ENCODE measurements around the gene C16orf74. TPM values are rescaled to one million over a fixed set of nuclear protein-coding genes. Genes with fewer than 3 reads are reported as not detected.

The C16orf74 gene
- total and polyA plus RNA-seq, 2 donors = 1.5 to 6.4 TPM

DNA sequence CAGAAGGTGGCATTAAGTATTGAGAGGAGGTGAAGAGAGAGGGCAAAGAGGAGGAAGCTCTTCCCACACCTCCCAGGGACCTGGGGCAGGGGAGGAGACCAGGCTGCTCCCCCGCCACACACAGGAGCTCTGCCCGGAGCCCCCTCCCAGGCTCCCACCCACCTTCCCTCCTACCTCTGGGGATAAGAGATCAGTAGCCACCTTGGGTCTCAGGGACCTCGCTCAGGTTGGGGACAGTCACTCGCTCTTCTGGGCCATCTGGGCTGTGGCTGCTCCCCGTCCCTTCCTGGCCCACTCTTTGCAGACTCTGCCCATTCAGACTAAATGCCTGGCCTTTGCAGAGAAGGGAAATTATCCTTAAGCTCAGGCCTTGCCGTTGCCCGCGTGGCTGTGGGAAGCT is 14.9 kb upstream of the C16orf74 start:
- Histone ChIP-seq H3K9me3 (ENCODE audit: control insufficient read depth in 2 of 2, insufficient read depth in 1 of 2, low read length in 1 of 2) (no peaks in the 10 kb centered on the region), H3K4me1 (ENCODE audit: control insufficient read depth in 2 of 2, insufficient read depth in 2 of 2, low read length in 2 of 2) (no peaks in the 10 kb centered on the region), H3K27me3 (ENCODE audit: control insufficient read depth in 2 of 2, insufficient read depth in 1 of 2, low read length in 1 of 2) (peaks cover 0 to 10% of the 10 kb centered on the region in 2 donors), H3K27ac (ENCODE audit: low read depth in 1 of 2, low read length in 1 of 2) (no peak overlapping the region), H3K36me3 (ENCODE audit: control insufficient read depth in 2 of 2, insufficient read depth in 2 of 2, low read length in 1 of 2) (peaks cover 0 to under 1% of the 10 kb centered on the region in 2 donors), H3K4me3 (ENCODE audit: low read length in 2 of 2) (no peak overlapping the region)
- 82% methylated on average over 8 of the region's 8 CpGs for WGBS
- DNase-seq (ENCODE audit: low read depth in 6 of 9, low spot score in 9 of 9) = no peak

DNA sequence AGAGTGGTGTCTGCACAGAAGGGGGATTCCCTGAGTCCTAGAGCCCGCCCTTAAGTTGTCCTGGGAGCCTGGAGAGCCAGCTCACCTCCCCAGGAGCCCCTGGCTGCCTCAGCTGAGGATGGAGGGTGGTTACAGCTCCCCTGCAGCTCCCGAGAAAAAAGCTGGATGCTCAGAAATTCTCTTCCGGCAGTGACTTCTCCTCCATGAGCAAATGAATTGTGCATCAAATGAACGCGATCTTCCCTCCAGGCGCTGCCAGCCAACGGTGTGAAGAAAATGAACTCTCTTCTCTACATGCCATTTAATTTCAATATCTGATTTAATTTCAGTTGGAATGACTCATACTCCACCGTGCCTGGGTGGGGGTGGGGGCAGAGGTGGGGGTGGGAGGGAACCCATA is 14.3 kb upstream of the C16orf74 start:
- H3K36me3 ChIP-seq (ENCODE audit: control insufficient read depth in 2 of 2, insufficient read depth in 2 of 2, low read length in 1 of 2) = no peaks in the 10 kb centered on the region
- peaks cover 0 to 13% of the 10 kb centered on the region in 2 donors for H3K27me3 ChIP-seq (ENCODE audit: control insufficient read depth in 2 of 2, insufficient read depth in 1 of 2, low read length in 1 of 2)
- 87% methylated on average over 8 of the region's 8 CpGs for WGBS
- no peaks in the 10 kb centered on the region for H3K4me1 ChIP-seq (ENCODE audit: control insufficient read depth in 2 of 2, insufficient read depth in 2 of 2, low read length in 2 of 2)
- no peak overlapping the region for H3K27ac ChIP-seq (ENCODE audit: low read depth in 1 of 2, low read length in 1 of 2)
- no peak overlapping the region for H3K4me3 ChIP-seq (ENCODE audit: low read length in 2 of 2)
- DNase-seq (ENCODE audit: low read depth in 6 of 9, low spot score in 9 of 9) = no peak
- no peaks in the 10 kb centered on the region for H3K9me3 ChIP-seq (ENCODE audit: control insufficient read depth in 2 of 2, insufficient read depth in 1 of 2, low read length in 1 of 2)

DNA sequence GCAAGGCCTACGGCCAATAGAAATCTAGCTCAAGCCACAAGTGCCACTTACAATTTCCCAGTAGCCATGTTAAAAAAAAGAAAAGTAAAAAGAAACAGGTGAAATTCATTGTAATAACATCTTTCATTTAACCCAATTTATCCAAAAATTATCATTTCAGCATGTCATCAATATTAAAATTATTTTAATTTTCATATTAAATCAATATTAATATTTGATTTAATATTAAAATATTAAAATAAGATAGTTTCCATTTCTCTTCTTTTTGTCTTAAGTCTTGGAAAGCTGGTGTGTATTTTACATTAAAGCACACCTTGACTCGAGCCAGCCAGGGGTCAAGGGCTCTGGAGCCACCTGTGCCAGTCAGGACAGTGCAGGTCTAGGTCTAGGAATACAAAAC is 12.7 kb upstream of the C16orf74 start:
- no peak overlapping the region for H3K4me3 ChIP-seq (ENCODE audit: low read length in 2 of 2)

DNA sequence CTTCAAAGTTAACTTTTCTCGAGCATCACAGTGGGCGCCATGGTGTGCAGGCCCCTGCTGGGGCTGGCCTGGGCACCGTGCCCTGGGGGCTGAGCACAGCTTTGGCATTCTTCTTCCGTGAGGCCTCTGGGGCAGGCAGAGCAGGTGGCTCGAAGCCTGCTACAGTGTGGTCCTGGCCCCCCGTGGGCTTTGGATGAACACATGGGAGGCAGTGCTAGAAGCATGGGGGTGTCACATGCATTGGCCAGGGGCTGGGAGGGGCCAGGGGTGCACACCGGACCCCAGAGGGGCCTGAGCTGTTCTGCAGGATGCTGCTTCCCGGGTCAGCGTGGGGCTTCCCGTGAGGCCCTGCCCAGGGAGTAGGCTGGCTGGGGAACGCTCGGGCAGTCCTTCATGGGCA is 12.1 kb upstream of the C16orf74 start:
- 92% methylated on average over 12 of the region's 12 CpGs for WGBS
- DNase-seq (ENCODE audit: low read depth in 6 of 9, low spot score in 9 of 9) = no peak
- H3K4me1 ChIP-seq (ENCODE audit: control insufficient read depth in 2 of 2, insufficient read depth in 2 of 2, low read length in 2 of 2) = peaks cover 0 to 6% of the 10 kb centered on the region in 2 donors

More for the DNA sequence above, 12.7 kb upstream of the C16orf74 start:
- Histone ChIP-seq H3K4me1 (ENCODE audit: control insufficient read depth in 2 of 2, insufficient read depth in 2 of 2, low read length in 2 of 2) (peaks cover 0 to 6% of the 10 kb centered on the region in 2 donors), H3K9me3 (ENCODE audit: control insufficient read depth in 2 of 2, insufficient read depth in 1 of 2, low read length in 1 of 2) (no peaks in the 10 kb centered on the region), H3K27ac (ENCODE audit: low read depth in 1 of 2, low read length in 1 of 2) (no peak overlapping the region), H3K36me3 (ENCODE audit: control insufficient read depth in 2 of 2, insufficient read depth in 2 of 2, low read length in 1 of 2) (no peaks in the 10 kb centered on the region), H3K27me3 (ENCODE audit: control insufficient read depth in 2 of 2, insufficient read depth in 1 of 2, low read length in 1 of 2) (peaks cover 0 to 29% of the 10 kb centered on the region in 2 donors)
- DNase-seq (ENCODE audit: low read depth in 6 of 9, low spot score in 9 of 9) = no peak
- 95% methylated on average over 2 of the region's 2 CpGs for WGBS

DNA sequence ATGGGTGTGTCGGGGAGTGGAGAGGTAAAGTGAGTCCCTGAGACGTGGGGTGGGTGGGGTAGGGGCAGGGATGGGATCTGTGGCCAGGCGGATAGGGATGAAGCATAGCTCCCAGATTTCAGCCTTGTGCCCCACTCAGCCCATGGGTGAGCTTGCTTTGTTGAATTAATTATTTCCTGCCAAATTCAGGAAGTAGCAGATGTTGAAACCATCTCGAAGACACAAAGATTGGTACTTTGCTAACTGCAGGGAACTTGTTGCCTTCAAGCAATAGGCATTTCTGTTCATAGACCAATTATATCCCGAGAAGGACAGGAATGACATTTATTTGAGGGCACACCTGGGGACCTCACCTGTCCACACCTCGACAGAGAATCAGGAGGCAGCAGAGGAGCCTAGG is 11.0 kb upstream of the C16orf74 start:
- DNase-seq (ENCODE audit: low read depth in 6 of 9, low spot score in 9 of 9) = no peak
- Histone ChIP-seq H3K4me3 (ENCODE audit: low read length in 2 of 2) (no peak overlapping the region), H3K27me3 (ENCODE audit: control insufficient read depth in 2 of 2, insufficient read depth in 1 of 2, low read length in 1 of 2) (peaks cover 0 to 30% of the 10 kb centered on the region in 2 donors), H3K27ac (ENCODE audit: low read depth in 1 of 2, low read length in 1 of 2) (no peak overlapping the region), H3K36me3 (ENCODE audit: control insufficient read depth in 2 of 2, insufficient read depth in 2 of 2, low read length in 1 of 2) (no peaks in the 10 kb centered on the region), H3K4me1 (ENCODE audit: control insufficient read depth in 2 of 2, insufficient read depth in 2 of 2, low read length in 2 of 2) (peaks cover 0 to 6% of the 10 kb centered on the region in 2 donors), H3K9me3 (ENCODE audit: control insufficient read depth in 2 of 2, insufficient read depth in 1 of 2, low read length in 1 of 2) (no peaks in the 10 kb centered on the region)
- WGBS = 51% methylated on average over 6 of the region's 6 CpGs

More for the DNA sequence above, 12.1 kb upstream of the C16orf74 start:
- Histone ChIP-seq H3K27me3 (ENCODE audit: control insufficient read depth in 2 of 2, insufficient read depth in 1 of 2, low read length in 1 of 2) (peaks cover 0 to 30% of the 10 kb centered on the region in 2 donors), H3K9me3 (ENCODE audit: control insufficient read depth in 2 of 2, insufficient read depth in 1 of 2, low read length in 1 of 2) (no peaks in the 10 kb centered on the region), H3K27ac (ENCODE audit: low read depth in 1 of 2, low read length in 1 of 2) (no peak overlapping the region), H3K4me3 (ENCODE audit: low read length in 2 of 2) (no peak overlapping the region), H3K36me3 (ENCODE audit: control insufficient read depth in 2 of 2, insufficient read depth in 2 of 2, low read length in 1 of 2) (no peaks in the 10 kb centered on the region)

DNA sequence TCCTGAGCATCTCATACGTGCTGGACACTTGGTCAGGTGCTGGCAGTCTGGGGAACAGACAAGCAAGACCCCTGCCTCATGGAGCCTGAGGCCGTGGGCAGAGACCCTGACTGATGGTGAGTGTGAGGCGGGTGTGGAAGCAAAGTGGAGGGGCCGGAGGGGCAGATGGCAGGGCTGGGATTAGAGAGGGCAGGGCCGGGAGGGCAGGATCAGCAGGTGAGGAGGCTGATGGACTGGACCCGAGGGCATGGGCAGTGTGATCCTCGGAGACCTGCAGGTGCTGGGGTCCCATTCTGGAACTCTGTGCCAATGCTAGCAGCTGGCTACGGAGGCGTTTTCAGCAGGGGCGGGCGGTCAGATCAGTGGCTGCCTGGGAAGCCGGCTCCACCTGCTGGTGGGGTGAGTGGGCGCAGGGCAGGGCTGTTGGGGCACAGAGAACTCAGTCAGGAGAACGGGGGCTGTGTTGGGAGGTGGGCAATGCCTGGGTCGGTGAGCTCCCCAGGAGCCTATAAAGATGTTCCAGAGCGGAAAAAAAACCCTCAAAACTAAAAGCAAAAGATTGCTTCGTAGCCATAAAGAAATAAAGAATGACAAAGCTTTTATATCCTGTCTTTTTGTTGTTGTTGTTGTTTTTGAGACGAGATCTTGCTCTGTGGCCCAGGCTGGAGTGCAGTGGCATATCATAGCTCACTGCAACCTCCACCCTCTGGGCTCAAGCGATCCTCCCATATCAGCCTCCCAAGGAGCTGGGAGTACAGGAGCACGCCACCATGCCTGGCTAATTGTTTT is 8.9 kb upstream of the C16orf74 start:
- Histone ChIP-seq H3K4me1 (ENCODE audit: control insufficient read depth in 2 of 2, insufficient read depth in 2 of 2, low read length in 2 of 2) (peaks cover 0 to 6% of the 10 kb centered on the region in 2 donors), H3K4me3 (ENCODE audit: low read length in 2 of 2) (no peak overlapping the region), H3K9me3 (ENCODE audit: control insufficient read depth in 2 of 2, insufficient read depth in 1 of 2, low read length in 1 of 2) (no peaks in the 10 kb centered on the region), H3K36me3 (ENCODE audit: control insufficient read depth in 2 of 2, insufficient read depth in 2 of 2, low read length in 1 of 2) (no peaks in the 10 kb centered on the region), H3K27me3 (ENCODE audit: control insufficient read depth in 2 of 2, insufficient read depth in 1 of 2, low read length in 1 of 2) (peaks cover 0 to 36% of the 10 kb centered on the region in 2 donors), H3K27ac (ENCODE audit: low read depth in 1 of 2, low read length in 1 of 2) (no peak overlapping the region)
- no peak for DNase-seq (ENCODE audit: low read depth in 6 of 9, low spot score in 9 of 9)
- WGBS = 79% methylated on average over 20 of the region's 20 CpGs

DNA sequence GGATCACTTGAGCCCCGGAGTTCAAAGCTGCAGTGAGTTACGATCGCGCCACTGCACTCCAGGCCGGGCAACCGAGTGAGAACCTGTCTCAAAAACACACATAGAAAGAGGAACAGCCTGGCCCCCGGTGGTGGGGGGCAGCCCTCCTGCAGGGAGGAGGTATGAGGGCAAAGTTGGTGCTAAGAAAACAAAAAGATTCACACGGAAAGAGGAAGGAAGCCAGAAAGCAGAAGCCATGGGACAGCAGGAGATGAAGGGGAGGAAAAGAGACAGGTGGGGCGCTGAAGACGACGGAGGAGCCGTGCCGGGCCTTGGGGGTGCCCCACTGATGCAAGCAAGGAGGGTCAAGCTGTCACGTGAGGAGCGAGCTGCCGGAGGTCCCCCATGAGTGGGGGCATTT is 8.2 kb upstream of the C16orf74 start:
- H3K36me3 ChIP-seq (ENCODE audit: control insufficient read depth in 2 of 2, insufficient read depth in 2 of 2, low read length in 1 of 2) = no peaks in the 10 kb centered on the region
- no peak overlapping the region for H3K4me3 ChIP-seq (ENCODE audit: low read length in 2 of 2)
- no peak overlapping the region for H3K27ac ChIP-seq (ENCODE audit: low read depth in 1 of 2, low read length in 1 of 2)
- H3K4me1 ChIP-seq (ENCODE audit: control insufficient read depth in 2 of 2, insufficient read depth in 2 of 2, low read length in 2 of 2) = peaks cover 0 to 8% of the 10 kb centered on the region in 2 donors
- H3K9me3 ChIP-seq (ENCODE audit: control insufficient read depth in 2 of 2, insufficient read depth in 1 of 2, low read length in 1 of 2) = no peaks in the 10 kb centered on the region
- peaks cover 1 to 42% of the 10 kb centered on the region in 2 donors for H3K27me3 ChIP-seq (ENCODE audit: control insufficient read depth in 2 of 2, insufficient read depth in 1 of 2, low read length in 1 of 2)
- 4% methylated on average over 16 of the region's 16 CpGs for WGBS
- no peak for DNase-seq (ENCODE audit: low read depth in 6 of 9, low spot score in 9 of 9)

DNA sequence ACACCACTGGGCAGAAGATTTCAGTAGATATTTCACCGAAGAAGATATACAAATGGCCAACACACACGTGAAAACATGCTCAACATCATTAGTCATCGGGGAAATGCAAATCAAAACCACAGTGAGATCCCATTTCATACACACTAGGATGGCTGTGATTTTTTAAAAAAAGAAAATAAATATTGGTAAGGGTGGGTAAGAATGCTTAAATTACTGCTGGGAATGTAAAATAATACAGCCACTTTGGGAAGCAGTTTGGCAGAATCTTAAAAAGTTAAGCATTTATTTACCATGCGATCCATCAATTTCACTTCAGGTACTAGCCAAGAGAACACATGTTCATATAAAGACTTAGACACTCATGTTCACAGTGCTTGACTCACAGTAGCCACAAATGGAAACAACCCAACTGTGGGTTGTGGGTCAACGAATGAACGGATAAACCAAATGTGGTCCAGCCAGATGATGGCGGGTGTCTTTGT is 6.5 kb upstream of the C16orf74 start:
- no peak for DNase-seq (ENCODE audit: low read depth in 6 of 9, low spot score in 9 of 9)
- WGBS = 88% methylated on average over 7 of the region's 7 CpGs
- H3K9me3 ChIP-seq (ENCODE audit: control insufficient read depth in 2 of 2, insufficient read depth in 1 of 2, low read length in 1 of 2) = peaks cover 0 to 3% of the 10 kb centered on the region in 2 donors
- no peak overlapping the region for H3K27ac ChIP-seq (ENCODE audit: low read depth in 1 of 2, low read length in 1 of 2)
- peaks cover 0 to 14% of the 10 kb centered on the region in 2 donors for H3K4me1 ChIP-seq (ENCODE audit: control insufficient read depth in 2 of 2, insufficient read depth in 2 of 2, low read length in 2 of 2)
- H3K27me3 ChIP-seq (ENCODE audit: control insufficient read depth in 2 of 2, insufficient read depth in 1 of 2, low read length in 1 of 2) = peaks cover 5 to 60% of the 10 kb centered on the region in 2 donors
- H3K4me3 ChIP-seq (ENCODE audit: low read length in 2 of 2) = no peak overlapping the region
- H3K36me3 ChIP-seq (ENCODE audit: control insufficient read depth in 2 of 2, insufficient read depth in 2 of 2, low read length in 1 of 2) = no peaks in the 10 kb centered on the region

DNA sequence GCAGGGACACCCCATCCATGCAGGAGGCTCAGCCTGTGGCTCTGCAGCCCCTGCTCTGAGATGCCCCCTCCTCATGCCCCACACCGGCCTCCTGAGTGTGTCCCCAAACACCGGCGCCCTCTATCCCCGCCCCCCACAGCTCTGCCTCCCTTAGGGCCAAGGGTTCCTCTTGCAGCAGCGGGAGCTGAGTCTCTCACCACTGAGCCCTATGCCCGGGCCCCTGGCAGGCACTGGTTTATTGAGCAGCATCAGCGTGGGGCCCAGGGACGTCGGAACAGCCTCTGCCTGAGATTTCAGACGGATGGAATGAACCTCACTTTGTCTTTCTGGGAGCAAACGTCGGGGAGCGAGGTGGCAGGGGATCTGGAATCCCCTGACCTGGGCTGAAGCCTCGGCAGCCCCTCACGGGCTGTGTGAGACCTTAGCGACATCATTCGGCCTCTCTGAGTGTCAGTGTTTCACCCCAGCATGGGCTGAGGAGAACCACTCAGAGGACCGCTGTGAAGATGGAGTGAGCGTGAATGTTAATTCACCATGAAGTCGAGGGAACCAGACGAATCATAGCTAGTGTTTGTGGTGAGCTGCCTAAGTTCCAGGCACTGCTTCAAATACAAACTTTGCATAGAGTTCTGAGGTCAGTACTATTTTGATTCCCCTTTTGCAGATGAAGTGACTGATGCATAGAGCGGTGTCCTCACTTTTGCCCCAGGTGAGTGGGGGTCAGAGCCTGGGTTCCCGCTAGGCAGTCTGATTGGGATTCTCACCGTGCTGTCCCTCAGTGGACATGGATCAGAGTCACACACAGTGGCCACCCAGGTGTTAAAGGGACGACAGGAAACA is 5.3 kb upstream of the C16orf74 start:
- H3K9me3 ChIP-seq (ENCODE audit: control insufficient read depth in 2 of 2, insufficient read depth in 1 of 2, low read length in 1 of 2) = peaks cover 0 to 3% of the 10 kb centered on the region in 2 donors
- no peak overlapping the region for H3K27ac ChIP-seq (ENCODE audit: low read depth in 1 of 2, low read length in 1 of 2)
- peaks cover 0 to 26% of the 10 kb centered on the region in 2 donors for H3K4me1 ChIP-seq (ENCODE audit: control insufficient read depth in 2 of 2, insufficient read depth in 2 of 2, low read length in 2 of 2)
- H3K27me3 ChIP-seq (ENCODE audit: control insufficient read depth in 2 of 2, insufficient read depth in 1 of 2, low read length in 1 of 2) = peaks cover 16 to 69% of the 10 kb centered on the region in 2 donors
- no peak overlapping the region for H3K4me3 ChIP-seq (ENCODE audit: low read length in 2 of 2)
- H3K36me3 ChIP-seq (ENCODE audit: control insufficient read depth in 2 of 2, insufficient read depth in 2 of 2, low read length in 1 of 2) = no peaks in the 10 kb centered on the region
- 89% methylated on average over 25 of the region's 25 CpGs for WGBS
- no peak for DNase-seq (ENCODE audit: low read depth in 6 of 9, low spot score in 9 of 9)

Measured in thymus (tissue), 11 donors.